GM12875 (cell line): ENCODE results near the gene JUND.

Experiments used
- H3K4me3 ChIP-seq: one replicate; pipeline ENCODE4 v1.5.1; 2011; ENCODE audit warnings: low read depth, low read length, control low read depth
- CTCF ChIP-seq: IDR thresholded peaks from 2 replicates; pipeline ENCODE4 v1.5.1; 2011; ENCODE audit warnings: low read depth, mild to moderate bottlenecking, control low read depth, inconsistent platforms, low read length, moderate library complexity, borderline replicate concordance; ENCODE audit not compliant: insufficient read depth

Gene JUND

GRCh38 chr19:18308051-18308947, 26.9 kb upstream of the JUND start:
- TF ChIP-seq CTCF: no peak
- no peak overlapping the region for H3K4me3 ChIP-seq

- no peak overlapping the region for H3K4me3 ChIP-seq
Measured at GRCh38 chr19:18307271-18307681, 25.9 kb upstream of the JUND start.

GRCh38 chr19:18306888-18307260, 25.5 kb upstream of the JUND start:
- no peak for TF ChIP-seq CTCF
- no peak overlapping the region for H3K4me3 ChIP-seq

More at GRCh38 chr19:18307271-18307681, 25.9 kb upstream of the JUND start:
- no peak for TF ChIP-seq CTCF

GRCh38 chr19:18306209-18306887, 24.9 kb upstream of the JUND start:
- TF ChIP-seq CTCF: no peak
- no peak overlapping the region for H3K4me3 ChIP-seq

GRCh38 chr19:18304458-18305310, 23.3 kb upstream of the JUND start:
- TF ChIP-seq CTCF: no peak
- H3K4me3 ChIP-seq: peak overlapping the region; percentile 52

GRCh38 chr19:18304208-18304457, 22.7 kb upstream of the JUND start:
- H3K4me3 ChIP-seq: peak overlapping the region; percentile 52
- no peak for TF ChIP-seq CTCF
